HG02852 (cell line): Measurements from ENCODE around the gene THBS2.

ENCODE experiments used
- ATAC-seq: cut with Tn5 transposase; IDR thresholded peaks from one replicate; pipeline ENCODE4 v1.9.1; 2021; ENCODE audit warnings: mild to moderate bottlenecking, moderate library complexity; ENCODE audit not compliant: unreplicated experiment

THBS2 gene

GRCh38 chr6:169168706-169169105 is 84.9 kb downstream of the THBS2 start:
- ATAC-seq = no peak

DNA sequence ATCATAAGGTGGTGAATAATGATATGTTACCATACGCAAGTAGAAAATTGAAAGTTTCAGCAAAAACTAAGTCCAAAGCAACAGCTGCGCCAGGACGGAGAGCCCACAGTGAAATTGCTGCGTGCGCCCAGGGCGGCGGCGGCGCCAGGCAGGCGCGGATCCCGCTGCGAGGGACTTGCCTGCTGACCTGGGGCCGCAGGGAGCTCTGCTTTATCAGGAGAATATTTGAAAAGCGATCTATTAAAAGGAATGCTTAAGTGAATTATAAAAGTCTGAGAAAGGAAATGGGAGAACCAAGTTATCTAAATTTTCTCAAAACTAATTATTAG is 85.4 kb downstream of the THBS2 start:
- ATAC-seq = no peak

GRCh38 chr6:169167581-169168301 is 85.9 kb downstream of the THBS2 start:
- ATAC-seq = no peak

DNA sequence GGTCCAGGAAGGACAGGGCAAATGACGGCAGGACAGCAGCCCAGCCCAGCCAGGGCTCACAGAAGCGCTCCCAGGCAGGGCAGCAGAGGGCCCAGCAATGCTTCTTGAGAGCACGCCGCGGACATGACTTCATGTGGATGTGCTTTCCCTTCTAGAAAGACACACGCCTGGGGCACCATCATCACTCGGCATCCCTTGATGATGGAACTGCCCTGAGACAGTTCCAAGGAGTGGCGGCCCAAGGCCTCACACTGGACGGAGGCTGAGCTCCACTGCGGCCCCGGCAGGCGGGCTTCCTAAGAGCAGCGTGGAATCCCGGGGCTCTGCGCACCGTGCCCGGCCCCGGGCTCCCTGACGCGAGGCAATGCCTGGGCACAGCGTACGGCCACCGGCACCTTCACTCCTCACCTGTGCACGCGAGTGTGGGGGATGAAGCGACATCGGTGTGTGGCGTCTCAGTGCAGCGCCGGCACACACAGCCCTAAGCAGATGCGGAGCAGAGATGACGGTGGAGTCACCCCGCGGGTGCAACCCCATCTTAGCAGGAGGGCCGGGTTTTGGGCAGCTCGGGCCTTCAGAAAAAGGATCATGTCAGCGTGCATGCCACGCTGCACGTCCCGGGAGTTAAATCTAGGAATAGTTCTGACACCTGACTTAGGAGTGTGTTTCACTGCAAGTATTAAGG is 86.6 kb downstream of the THBS2 start:
- no peak for ATAC-seq
